ENCODE results near the gene PVALEF. TPM values are rescaled to one million over a fixed set of nuclear protein-coding genes. Genes with fewer than 3 reads are reported as not detected.

Gene PVALEF
- total RNA-seq, 1 donor from 2014 or later, result 0.29 TPM

DNA sequence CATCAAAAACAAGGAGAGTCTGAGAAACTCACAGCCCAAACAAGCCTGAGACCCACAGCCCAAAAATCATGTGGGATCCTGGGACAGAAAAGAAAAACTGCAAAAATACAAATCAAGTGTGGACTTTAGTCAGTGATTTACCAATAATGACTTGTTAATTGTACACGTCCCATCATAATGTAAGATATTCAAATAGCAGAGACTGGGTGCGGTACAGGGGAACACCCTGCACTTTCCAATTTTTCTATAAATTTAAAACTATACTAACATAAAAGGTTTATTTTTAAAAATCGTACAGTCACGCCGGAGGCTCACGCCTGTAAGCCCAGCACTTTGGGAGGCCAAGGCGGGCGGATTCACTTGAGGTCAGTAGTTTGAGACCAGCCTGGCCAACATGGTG lies 48.7 kb downstream of the PVALEF start:
- Mint-ChIP-seq H3K36me3 (ENCODE audit: unreplicated experiment) (peaks cover 5% of the 10 kb centered on the region), H3K4me1 (ENCODE audit: low read depth, unreplicated experiment) (no peaks in the 10 kb centered on the region), H3K27ac (ENCODE audit: unreplicated experiment) (no peak overlapping the region), H3K4me3 (ENCODE audit: unreplicated experiment) (no peak overlapping the region), H3K27me3 (ENCODE audit: unreplicated experiment) (peaks cover 6% of the 10 kb centered on the region), H3K9me3 (ENCODE audit: unreplicated experiment) (peaks cover 3% of the 10 kb centered on the region)
- TF ChIP-seq, protein P1, sequence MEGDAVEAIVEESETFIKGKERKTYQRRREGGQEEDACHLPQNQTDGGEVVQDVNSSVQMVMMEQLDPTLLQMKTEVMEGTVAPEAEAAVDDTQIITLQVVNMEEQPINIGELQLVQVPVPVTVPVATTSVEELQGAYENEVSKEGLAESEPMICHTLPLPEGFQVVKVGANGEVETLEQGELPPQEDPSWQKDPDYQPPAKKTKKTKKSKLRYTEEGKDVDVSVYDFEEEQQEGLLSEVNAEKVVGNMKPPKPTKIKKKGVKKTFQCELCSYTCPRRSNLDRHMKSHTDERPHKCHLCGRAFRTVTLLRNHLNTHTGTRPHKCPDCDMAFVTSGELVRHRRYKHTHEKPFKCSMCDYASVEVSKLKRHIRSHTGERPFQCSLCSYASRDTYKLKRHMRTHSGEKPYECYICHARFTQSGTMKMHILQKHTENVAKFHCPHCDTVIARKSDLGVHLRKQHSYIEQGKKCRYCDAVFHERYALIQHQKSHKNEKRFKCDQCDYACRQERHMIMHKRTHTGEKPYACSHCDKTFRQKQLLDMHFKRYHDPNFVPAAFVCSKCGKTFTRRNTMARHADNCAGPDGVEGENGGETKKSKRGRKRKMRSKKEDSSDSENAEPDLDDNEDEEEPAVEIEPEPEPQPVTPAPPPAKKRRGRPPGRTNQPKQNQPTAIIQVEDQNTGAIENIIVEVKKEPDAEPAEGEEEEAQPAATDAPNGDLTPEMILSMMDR (IDR thresholded peaks at IDR 0.05; ENCODE audit: partially characterized antibody, unreplicated experiment), result no peak
- DNase-seq, result no peak

DNA sequence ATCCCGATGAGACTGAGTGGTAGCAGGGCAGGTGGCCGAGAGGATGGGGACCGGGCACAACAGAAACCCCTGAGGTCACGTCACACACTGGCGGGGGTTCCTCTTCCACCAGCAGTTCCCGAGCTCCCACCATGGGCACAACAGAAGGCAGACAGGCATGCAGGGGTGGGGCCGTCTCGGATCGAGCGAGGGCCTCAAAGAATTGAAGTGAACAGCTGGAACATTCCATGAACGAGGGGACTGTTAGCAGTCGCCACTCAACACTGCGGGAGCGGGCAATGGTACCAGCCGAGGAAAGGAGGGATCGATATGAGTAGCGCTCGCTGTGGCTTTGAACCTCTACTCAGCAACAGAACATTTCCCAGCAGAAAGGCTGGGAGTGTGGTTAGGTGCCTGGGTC lies 52.2 kb downstream of the PVALEF start:
- peaks cover 5% of the 10 kb centered on the region for H3K36me3 Mint-ChIP-seq (ENCODE audit: unreplicated experiment)
- H3K27ac Mint-ChIP-seq (ENCODE audit: unreplicated experiment), result no peak overlapping the region
- H3K9me3 Mint-ChIP-seq (ENCODE audit: unreplicated experiment), result peaks cover 5% of the 10 kb centered on the region
- no peak for DNase-seq
- peaks cover 3% of the 10 kb centered on the region for H3K4me1 Mint-ChIP-seq (ENCODE audit: low read depth, unreplicated experiment)
- TF ChIP-seq, protein P1 (IDR thresholded peaks at IDR 0.05; ENCODE audit: partially characterized antibody, unreplicated experiment), result no peak
- H3K27me3 Mint-ChIP-seq (ENCODE audit: unreplicated experiment), result peaks cover 6% of the 10 kb centered on the region
- no peak overlapping the region for H3K4me3 Mint-ChIP-seq (ENCODE audit: unreplicated experiment)

DNA sequence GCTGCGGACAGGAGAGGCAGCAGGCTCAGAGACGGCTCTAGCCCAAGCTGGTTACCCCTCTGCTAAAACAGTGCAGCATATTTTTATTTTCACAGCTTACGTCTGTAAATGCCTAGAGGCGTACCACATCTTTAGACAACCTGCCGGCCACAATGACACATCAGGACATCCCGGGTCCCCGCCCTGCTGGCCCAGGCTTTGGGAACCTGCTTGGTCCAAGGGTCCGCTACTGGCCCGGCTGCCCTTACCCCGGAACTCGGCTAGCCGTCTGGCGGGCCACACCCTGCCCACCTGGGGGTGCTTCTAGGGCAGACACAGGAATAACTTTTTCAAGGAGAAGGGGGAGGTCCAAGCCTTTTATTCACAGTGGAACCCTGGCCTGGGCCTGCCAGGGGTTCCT lies 53.2 kb downstream of the PVALEF start:
- Mint-ChIP-seq H3K27ac (ENCODE audit: unreplicated experiment) (no peak overlapping the region), H3K27me3 (ENCODE audit: unreplicated experiment) (peaks cover 7% of the 10 kb centered on the region), H3K36me3 (ENCODE audit: unreplicated experiment) (peaks cover 5% of the 10 kb centered on the region), H3K9me3 (ENCODE audit: unreplicated experiment) (peaks cover 6% of the 10 kb centered on the region), H3K4me3 (ENCODE audit: unreplicated experiment) (no peak overlapping the region), H3K4me1 (ENCODE audit: low read depth, unreplicated experiment) (peaks cover 4% of the 10 kb centered on the region)
- TF ChIP-seq, protein P1 (IDR thresholded peaks at IDR 0.05; ENCODE audit: partially characterized antibody, unreplicated experiment), result no peak
- no peak for DNase-seq

DNA sequence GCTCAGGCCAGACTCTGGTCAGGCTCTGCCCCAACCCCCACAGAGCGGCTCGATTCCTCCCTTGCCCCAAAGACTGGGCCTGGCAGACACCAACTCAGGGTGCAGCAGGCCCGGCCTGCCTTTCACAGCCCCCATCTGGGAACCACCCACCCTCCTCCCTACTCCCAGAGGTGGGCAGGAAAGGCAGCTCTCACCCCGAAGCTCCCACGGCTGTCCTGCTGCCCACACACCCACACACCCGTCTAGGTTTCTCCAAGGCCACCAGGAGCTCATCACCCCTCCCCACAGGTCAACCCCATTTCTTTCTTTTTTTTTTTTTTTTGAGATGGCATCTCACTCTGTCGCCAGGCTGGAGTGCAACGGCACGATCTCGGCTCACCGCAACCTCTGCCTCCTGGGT lies 53.7 kb downstream of the PVALEF start:
- Mint-ChIP-seq H3K36me3 (ENCODE audit: unreplicated experiment) (peaks cover 5% of the 10 kb centered on the region), H3K27ac (ENCODE audit: unreplicated experiment) (no peak overlapping the region), H3K9me3 (ENCODE audit: unreplicated experiment) (peaks cover 9% of the 10 kb centered on the region), H3K4me3 (ENCODE audit: unreplicated experiment) (no peak overlapping the region), H3K4me1 (ENCODE audit: low read depth, unreplicated experiment) (peaks cover 8% of the 10 kb centered on the region), H3K27me3 (ENCODE audit: unreplicated experiment) (peaks cover 8% of the 10 kb centered on the region)
- TF ChIP-seq, protein P1 (IDR thresholded peaks at IDR 0.05; ENCODE audit: partially characterized antibody, unreplicated experiment), result no peak
- no peak for DNase-seq

DNA sequence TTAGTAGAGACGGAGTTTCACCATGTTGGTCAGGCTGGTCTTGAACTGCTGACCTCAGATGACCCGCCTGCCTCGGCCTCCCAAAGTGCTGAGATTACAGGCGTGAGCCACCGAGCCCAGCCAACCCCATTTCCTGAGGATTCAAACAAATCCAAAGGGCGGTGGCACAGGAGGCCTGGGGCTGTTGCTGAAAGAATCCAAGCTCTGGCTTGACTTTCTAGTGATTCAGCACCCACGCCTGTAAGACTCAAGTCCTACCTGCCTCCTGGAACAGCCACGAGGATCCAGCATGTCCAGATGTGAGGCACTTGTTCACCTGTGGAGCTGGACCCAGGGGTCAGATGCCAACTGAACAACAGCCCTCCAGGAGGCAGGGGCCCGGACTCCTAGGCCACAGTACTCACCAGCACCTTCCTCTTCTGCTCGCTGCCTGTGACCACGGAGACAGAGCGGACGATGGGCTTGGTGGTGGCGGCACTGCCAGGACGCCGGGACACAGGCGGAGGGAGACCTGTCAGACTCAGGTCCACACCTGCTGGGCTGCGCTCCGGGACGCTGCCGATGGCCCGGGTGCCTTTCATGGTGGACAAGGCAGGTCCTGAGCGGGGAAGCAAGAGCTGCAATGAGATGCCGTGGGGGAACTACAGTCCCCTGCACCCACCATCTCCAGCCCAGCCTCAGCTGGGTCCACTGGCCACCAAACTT lies 54.3 kb downstream of the PVALEF start:
- H3K4me3 Mint-ChIP-seq (ENCODE audit: unreplicated experiment), result no peak overlapping the region
- peaks cover 5% of the 10 kb centered on the region for H3K36me3 Mint-ChIP-seq (ENCODE audit: unreplicated experiment)
- H3K27ac Mint-ChIP-seq (ENCODE audit: unreplicated experiment), result no peak overlapping the region
- no peak for DNase-seq
- TF ChIP-seq, protein P1 (IDR thresholded peaks at IDR 0.05; ENCODE audit: partially characterized antibody, unreplicated experiment), result no peak
- H3K4me1 Mint-ChIP-seq (ENCODE audit: low read depth, unreplicated experiment), result peaks cover 9% of the 10 kb centered on the region
- H3K27me3 Mint-ChIP-seq (ENCODE audit: unreplicated experiment), result peaks cover 8% of the 10 kb centered on the region
- H3K9me3 Mint-ChIP-seq (ENCODE audit: unreplicated experiment), result peaks cover 9% of the 10 kb centered on the region

Data from glutamatergic neuron (in vitro differentiated cells).